ENCODE measurements around the gene PROCA1.

GRCh38 chr17:28715217-28715616 lies 3.5 kb upstream of the PROCA1 start:
- TF ChIP-seq, protein P1, sequence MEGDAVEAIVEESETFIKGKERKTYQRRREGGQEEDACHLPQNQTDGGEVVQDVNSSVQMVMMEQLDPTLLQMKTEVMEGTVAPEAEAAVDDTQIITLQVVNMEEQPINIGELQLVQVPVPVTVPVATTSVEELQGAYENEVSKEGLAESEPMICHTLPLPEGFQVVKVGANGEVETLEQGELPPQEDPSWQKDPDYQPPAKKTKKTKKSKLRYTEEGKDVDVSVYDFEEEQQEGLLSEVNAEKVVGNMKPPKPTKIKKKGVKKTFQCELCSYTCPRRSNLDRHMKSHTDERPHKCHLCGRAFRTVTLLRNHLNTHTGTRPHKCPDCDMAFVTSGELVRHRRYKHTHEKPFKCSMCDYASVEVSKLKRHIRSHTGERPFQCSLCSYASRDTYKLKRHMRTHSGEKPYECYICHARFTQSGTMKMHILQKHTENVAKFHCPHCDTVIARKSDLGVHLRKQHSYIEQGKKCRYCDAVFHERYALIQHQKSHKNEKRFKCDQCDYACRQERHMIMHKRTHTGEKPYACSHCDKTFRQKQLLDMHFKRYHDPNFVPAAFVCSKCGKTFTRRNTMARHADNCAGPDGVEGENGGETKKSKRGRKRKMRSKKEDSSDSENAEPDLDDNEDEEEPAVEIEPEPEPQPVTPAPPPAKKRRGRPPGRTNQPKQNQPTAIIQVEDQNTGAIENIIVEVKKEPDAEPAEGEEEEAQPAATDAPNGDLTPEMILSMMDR (IDR thresholded peaks at IDR 0.05; ENCODE audit: insufficient read depth, low read depth, low read length): no peak
- no peak for TF ChIP-seq EZH2 (IDR thresholded peaks at IDR 0.05; ENCODE audit: insufficient read depth, low read length)
